Measurements from ENCODE around the gene ROR1.

ROR1 gene

DNA sequence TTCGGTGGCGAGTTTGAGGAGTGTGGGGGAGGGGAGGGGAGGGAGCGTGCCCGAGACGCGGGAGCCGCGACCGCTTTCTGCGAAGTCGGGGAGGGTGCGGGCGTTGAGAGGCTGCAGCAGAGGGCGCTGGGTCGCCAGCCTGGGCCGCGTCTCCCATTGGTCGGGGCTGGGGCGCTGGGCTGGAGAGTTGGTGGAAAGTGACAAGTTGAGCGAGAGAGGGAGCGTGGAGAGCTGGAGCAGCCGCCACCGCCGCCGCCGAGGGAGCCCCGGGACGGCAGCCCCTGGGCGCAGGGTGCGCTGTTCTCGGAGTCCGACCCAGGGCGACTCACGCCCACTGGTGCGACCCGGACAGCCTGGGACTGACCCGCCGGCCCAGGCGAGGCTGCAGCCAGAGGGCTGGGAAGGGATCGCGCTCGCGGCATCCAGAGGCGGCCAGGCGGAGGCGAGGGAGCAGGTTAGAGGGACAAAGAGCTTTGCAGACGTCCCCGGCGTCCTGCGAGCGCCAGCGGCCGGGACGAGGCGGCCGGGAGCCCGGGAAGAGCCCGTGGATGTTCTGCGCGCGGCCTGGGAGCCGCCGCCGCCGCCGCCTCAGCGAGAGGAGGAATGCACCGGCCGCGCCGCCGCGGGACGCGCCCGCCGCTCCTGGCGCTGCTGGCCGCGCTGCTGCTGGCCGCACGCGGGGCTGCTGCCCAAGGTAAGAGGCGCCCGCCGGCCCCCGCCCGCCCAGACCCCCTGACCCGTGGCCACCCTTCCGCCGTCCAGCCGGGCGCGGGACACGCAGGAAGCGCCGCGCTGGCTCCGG, at the start of gene ROR1:
TSS of gene ROR1 (plus strand) at position 203 of the 802 bp plus-strand sequence.
- in situ Hi-C loops (cut with MboI; ENCODE audit: low sequenced_read_pairs), result no loop called here

DNA sequence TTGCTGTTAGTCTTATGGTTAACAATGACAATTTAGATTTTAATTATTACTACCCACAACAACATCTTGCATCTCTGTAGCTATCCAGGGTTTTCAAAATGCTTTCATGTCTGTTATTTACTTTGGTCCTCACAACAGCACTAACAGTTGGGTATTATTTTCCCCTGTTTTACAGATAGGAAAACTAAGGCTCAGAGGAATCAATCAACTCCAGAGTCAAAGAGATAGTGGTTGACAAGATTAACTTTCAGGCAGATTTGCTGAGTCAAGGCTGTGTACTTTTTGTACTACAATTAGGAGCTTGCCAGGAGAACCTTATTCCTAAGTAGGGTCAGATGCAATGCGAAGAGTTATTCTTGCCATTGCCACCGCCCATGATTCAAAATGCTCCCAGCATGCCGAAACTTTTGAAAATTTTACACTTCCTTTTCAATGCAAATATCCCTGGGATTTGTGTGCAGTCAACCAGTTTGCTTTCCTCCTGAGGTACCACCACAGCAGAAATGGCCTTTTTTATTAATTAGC, 49.4 kb upstream of the ROR1 start:
- in situ Hi-C loops (cut with MboI; ENCODE audit: low sequenced_read_pairs), result no loop called here

DNA sequence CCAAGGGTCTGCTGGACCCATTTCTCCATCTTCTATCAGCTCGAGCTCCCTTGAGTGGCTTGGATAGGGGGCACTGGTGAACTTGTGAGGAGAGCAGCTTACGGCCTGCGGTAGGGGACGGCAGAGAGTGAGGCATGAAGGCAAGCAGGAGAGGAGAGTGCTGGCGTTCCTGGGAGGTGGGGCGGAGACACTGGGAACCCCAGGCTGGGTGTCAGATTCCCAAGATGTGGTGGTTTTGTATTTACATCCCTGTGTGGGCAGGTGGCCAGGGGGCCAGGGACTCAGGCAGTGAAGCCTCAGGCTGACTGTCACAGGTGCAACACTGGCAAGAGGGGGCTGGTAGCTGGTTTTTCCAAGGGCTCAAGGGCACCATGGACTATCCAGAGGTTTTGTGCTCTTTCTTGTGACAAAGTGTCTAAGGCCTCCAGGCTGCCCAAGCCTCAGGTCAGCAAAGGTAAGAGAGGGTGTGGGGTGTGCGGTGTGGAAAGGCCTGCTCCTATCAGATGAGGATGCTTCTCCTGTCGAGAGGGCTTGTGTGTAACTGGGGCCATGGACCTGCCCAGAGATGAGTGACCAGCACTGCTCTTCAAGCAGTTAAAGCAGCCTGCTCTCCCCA, 45.1 kb upstream of the ROR1 start:
- in situ Hi-C loops (cut with MboI; ENCODE audit: low sequenced_read_pairs), result no loop called here

DNA sequence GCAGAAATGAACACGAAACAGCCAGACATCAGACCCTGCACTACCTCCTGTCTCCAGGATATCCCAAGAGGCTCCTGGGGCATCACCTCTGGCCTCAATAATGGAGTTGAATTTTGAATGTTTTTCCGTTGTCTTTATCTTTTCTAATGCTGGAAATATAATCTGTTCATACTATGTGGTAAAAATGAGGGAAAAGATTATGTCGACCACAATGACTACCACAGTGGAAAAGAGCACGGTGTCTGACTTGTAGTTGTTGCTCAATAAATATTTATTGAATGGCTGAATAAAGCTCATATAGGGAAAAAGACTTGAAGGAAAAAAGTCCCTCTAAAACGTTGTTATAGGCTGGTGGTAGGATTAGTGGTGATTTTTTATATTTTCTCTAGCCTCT, 44.6 kb upstream of the ROR1 start:
- in situ Hi-C loops (cut with MboI; ENCODE audit: low sequenced_read_pairs), result no loop called here

DNA sequence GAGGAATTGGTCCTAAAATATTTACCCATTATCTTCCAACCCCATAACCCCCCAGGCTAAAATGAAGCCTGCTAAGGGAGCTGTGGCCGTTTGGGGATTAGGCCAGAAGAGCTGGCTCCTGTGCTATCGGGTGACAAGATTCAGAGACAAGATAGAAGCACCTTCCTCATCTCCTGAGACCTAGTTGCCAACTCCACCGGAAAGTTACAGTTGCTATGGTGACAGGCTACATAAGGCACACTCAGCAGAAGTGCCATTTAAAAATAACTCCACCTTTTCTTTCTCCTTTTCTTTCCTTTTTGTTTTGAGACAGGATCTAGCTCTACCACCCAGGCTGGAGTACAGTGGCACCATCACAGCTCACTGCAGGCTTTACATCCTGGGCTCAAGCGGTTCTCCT, 43.6 kb upstream of the ROR1 start:
- in situ Hi-C loops (cut with MboI; ENCODE audit: low sequenced_read_pairs), result no loop called here

DNA sequence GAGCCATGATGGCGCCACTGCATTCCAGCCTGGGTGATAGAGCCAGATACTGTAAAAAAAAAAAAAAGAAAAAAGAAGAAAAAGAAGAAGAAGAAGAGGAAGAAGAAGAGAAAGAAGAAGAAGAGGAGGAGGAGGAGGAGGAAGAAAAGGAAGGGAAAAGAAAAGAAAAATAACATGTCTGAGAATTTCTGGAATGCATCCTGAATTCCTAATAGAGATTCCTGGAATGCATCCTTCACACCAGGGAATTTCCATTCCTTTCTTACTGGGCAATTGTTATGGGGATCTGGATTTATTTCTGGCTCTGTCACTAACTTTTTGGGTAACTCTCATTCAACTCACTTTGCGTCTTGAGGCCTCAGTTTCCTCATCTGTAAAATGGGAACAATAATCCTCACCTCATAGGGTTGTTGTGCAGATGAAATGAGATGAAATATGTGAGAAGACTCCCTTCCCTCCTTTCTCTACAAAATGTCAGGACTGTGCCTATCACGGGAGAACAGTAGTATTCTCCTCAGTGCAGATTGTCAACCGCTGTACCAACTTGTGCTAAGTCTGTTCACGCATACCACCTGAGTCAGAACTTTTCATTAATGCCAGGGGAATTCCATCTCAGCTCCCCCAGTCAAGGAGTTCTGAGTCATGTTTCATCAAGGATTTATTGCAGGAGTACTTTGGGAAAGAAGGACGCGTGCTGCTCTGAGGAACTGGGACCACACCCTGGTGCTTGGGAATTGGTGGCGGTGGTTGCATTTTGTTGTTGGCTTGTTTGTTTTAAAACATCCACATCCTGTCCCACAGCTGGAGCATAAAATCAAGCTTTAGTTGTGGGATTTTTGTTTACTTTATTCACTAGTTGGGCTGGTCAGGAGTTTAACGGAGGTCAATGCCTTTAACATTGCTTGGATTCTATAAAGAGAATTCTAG, 42.4 kb upstream of the ROR1 start:
- in situ Hi-C loops (cut with MboI; ENCODE audit: low sequenced_read_pairs), result no loop called here

DNA sequence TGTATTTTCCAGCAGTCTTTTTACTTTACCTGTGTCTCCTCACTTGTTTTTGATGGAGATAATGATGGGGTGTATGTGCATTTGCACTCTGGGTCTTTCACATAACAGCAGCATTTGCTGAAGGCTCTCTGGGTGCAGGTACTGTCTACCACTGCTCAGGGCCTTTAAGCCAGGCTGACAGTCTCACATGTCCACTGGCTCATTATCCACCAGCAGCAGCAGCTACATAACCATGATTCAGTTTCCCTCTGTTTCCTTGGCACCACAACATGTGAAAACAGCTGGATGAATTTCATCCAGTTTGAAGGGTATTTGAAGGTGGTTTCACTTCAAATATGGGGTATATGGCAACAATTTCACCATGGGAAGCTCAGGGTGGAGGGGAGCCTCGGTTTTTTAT, 41.2 kb upstream of the ROR1 start:
- in situ Hi-C loops (cut with MboI; ENCODE audit: low sequenced_read_pairs), result no loop called here

DNA sequence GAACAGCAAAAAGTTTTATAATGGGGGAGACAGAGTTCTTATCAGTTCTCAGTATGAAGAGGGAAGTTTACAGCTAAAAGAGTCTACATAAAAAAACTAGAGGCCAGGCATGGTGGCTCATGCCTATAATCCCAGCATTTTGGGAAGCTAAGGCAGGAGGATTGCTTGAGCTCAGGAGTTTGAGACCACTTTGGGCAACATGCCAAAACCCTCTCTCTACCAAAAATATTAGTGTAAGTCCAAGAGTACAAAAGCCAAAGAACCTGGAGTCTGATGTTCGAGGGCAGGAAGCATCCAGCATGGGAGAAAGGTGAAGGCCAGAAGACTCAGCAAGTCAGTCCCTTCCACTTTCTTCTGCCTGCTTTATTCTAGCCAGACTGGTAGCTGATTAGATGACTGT, 35.0 kb upstream of the ROR1 start:
- in situ Hi-C loops (cut with MboI; ENCODE audit: low sequenced_read_pairs), result no loop called here

DNA sequence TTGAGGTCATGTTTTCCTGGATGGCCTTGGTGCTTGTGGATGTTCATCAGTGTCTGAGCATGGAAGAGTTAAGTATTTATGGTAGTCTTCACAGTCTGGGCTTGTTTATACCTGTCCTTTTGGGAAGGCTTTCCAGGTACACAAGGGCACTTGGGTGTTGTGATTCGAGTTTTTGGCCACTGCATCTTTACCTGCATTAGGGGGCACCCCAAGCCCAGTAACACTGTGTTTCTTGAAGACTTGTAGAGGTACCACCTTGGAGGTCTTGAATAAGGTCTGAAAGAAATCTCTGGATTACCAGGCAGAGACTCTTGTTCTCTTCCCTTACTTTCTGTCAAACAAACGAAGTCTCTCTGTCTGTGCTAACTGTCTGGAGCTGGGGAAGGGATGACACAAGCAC, 34.4 kb upstream of the ROR1 start:
- in situ Hi-C loops (cut with MboI; ENCODE audit: low sequenced_read_pairs), result no loop called here

DNA sequence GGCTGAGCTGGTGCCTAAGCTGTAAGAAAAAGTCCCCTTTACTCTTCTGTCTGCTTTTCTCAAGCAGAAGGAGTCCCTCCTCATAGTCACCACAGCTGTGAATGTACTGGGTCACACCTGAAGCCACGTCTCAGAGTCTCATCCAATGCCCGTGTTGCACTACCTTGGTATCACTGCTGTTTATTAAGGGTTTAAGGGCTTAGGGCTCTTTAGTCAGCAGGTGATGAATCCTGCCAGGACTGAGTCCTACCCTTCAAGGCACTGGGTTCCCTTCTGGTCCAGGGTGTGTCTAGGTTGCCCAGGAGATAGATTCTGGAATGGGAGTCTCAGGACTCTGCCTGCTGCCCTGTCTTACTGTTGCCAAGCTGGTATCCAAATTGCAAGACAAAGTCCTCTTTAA, 33.4 kb upstream of the ROR1 start:
- in situ Hi-C loops (cut with MboI; ENCODE audit: low sequenced_read_pairs), result no loop called here

DNA sequence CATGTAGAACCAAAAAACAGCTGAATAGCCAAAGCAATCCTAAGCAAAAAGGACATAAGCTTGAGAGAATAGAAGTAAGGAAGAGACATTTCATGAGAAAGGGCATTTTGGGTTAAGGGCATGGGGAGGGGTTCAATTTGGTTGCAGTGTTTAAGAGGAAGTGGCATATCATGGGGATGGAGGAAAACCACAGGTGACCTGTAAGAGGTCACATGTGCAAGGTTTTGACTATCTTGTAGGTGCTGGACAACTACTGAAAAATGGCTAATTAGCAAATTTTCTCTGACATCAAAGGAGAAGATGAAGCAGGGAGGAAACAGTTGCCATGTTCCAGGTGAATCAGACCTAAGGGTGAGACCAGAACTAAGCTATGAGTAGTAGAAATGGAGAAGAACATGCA, 31.3 kb upstream of the ROR1 start:
- in situ Hi-C loops (cut with MboI; ENCODE audit: low sequenced_read_pairs), result no loop called here

DNA sequence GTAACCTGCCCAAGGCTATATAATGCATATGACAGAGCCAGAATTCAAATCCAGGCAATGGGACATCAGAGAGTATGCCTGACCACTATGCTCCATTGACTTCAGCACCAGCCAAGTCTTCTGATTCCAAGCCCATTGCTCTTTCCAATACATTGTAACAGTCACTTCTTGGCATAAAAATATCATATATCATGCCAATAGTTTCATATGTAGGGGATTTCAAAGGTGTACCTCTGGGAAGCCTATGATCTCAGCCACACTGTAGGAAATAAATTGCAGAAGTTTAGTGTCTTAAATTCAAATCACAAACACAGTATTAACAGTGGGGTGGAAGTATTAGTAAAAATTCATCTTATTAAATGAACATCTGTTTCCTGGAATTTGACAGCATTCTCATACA, 30.0 kb upstream of the ROR1 start:
- in situ Hi-C loops (cut with MboI; ENCODE audit: low sequenced_read_pairs), result no loop called here

DNA sequence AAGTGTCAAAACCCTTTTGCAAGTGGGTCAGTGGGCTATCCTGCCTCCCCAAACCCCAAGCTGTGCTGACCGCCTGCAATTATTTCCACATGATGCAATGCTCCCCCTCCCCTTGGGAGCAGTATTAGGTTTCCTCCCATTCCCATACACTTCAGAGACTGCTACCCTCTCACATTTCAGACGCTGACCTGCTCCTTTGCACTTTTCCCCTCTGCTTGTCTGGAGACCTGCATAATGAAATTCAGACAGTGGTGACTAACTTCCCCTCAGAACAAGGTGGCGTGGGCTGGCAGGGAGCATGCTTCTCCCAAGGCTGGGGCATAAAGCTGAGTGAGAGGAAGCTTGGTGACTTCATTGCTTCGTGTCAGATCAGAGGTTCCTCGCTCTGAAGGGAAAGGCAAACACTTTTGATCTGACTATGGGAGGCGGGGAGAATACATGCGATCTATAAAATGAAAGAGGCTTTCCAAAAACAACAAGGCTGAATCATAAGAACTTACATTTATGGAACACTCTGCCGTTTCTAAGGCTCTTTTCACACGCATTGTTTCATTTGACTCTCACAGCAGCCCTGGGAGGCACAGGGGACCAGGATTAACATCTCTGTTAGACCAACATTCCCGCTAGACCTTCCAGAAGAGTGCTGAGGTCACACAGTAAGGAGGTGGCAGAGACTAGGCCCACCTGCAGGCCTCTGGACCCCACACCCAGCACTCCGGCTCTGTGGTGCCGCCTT, 27.5 kb upstream of the ROR1 start:
- in situ Hi-C loops (cut with MboI; ENCODE audit: low sequenced_read_pairs), result no loop called here

DNA sequence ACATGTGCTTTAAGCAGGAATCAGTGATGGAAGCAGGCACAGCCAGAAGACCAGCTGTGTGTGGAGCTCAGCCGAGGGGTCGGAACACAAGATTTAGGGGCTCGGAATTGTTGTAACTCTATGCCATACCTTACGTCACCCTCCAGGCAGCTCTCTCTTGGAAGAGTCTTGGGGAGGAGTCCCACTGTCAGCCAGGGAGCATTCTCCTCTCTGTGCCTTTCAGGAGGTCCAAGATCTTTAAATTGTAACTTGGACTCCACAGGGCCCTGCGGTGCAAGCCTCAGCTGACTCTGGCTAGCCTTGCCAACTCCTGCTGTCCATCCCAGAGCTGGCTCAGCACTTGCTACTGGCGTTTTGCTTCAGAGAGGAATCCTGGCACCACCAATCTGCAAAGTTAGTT, 26.4 kb upstream of the ROR1 start:
- in situ Hi-C loops (cut with MboI; ENCODE audit: low sequenced_read_pairs), result no loop called here

DNA sequence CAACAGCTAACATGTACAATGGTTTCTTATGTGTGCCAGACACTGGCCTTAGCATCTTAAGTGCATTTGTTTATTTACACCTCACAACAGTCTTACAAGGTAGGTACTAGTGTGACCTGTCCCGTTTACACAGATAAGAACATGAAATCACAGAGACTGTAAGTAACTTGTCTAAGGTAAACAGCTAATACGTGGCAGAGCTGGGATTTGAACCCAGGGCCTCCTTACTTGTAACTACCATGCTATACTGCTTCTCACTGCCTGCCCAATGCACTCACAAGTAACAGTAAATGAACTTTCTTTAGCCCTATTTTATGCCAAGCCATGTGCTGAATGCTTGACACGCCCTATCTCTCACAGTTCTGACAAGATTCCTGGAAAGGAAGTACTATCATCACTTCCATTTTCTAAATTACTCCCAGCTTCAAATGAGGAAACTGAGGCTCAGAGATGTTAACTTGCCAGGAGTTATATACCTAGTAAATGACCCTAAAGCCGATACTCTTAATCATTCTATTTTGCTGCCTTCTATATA, 25.7 kb upstream of the ROR1 start:
- in situ Hi-C loops (cut with MboI; ENCODE audit: low sequenced_read_pairs), result no loop called here

DNA sequence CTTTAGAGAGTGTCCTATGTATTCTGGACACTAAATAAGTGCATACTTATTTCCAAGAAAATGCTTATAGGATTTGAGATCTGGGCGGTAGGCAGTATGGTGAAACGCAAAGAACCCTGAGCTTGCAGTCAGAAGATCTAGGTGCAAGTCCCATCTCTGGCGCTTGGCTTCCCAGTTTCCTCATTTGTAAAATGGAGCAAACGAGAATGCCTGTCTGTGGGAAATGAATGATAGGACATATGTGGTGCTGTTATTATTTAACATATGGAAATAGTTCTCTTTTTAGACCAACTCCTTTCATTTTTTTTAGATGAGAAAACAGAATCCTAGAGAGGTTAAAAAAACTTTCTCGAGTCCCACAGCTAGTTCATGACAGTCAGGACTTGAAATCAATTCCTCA, 25.2 kb upstream of the ROR1 start:
- in situ Hi-C loops (cut with MboI; ENCODE audit: low sequenced_read_pairs), result no loop called here

DNA sequence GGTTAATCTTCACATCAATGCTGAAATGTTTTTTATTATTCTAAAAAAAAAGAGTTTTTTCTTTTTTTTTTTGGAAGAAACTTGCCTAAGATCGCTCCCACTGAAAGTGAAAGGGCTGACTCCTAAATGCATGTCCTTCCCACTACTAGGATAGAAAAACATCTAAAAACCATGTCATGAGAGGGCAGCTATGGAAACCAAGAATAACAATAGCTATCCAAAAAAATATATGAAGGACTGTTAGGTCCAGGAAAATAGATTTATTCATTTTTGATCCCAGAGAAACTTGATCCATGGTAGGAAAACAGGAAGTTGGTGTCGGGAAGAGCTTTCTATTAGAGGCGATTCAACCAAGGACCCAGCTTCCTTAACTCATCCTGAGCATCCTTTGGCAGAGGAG, 23.1 kb upstream of the ROR1 start:
- in situ Hi-C loops (cut with MboI; ENCODE audit: low sequenced_read_pairs), result no loop called here

DNA sequence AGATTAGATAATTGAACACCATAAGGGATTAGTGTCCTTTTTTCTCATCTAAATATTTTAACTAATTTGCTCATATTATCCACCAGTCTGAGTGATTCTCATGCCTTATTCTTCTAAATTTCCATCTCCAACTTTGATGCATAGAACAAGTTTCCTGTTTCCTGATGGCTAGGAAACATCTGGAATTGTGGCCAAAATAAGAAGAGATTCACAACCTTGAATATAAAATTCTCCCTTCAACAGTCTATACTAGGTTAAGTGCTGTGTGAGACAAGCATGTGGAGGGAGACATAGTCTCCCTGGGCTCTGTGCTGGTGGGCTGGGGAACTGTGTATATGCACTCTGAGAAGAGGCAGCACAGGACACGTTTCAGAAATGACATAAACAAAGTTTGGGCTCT, 21.6 kb upstream of the ROR1 start:
- in situ Hi-C loops (cut with MboI; ENCODE audit: low sequenced_read_pairs), result no loop called here

DNA sequence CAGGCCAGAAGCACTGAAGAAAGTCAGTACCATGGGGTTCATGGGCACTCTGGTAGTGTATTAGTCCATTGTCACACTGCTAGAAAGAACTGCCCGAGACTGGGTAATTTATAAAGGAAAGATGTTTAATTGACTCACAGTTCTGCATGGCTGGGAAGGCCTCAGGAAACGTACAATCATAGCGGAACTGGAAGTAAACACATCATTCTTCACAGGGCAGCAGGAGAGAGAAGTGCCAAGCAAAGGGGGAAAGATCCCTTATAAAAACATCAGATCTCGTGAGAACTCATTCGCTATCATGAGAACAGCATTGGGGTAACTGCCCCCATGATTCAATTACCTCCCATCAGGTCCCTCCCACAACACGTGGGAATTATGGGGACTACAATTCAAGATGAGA, 20.2 kb upstream of the ROR1 start:
- in situ Hi-C loops (cut with MboI; ENCODE audit: low sequenced_read_pairs), result no loop called here

DNA sequence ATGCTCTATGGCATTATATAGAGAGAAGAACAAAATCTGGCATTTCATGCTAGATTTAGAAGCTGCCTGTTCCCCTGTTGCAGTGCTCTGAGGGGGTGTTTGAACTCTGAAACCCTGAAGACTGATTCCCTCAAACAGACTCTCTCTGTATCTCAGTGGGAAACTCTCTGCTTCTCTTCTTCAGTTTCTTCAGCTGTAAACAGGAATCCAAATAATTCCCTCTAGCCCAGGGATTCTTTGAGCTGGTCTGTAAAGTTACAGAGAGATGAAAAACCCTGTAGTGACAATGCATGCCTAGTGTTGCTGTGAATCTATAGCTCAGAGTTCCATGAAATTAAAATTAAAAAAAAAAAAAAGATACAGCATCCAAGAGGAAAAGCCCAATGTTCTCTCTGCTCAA, 17.0 kb upstream of the ROR1 start:
- in situ Hi-C loops (cut with MboI; ENCODE audit: low sequenced_read_pairs), result no loop called here

DNA sequence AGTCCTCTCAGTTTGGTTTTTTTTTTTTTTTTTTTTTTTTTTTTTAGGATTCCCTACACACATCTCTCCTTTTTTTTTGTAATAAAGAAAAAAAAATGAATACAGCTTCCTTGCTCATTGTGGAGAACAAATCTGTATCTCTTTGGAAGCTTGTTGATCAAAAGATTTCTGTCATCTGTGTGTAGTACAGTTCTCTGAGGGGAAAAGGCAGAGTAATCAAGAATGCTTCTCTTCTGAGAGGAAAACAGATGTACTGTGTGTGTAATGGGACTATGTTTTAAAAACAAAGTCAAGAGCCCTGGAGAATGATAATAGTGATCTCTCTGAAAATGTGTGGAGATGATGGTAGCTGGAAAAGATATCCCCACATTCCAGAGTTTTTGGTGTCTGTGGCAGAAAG, 16.5 kb upstream of the ROR1 start:
- in situ Hi-C loops (cut with MboI; ENCODE audit: low sequenced_read_pairs), result no loop called here
